ENCODE results near the gene FAM124A.

Gene FAM124A

DNA sequence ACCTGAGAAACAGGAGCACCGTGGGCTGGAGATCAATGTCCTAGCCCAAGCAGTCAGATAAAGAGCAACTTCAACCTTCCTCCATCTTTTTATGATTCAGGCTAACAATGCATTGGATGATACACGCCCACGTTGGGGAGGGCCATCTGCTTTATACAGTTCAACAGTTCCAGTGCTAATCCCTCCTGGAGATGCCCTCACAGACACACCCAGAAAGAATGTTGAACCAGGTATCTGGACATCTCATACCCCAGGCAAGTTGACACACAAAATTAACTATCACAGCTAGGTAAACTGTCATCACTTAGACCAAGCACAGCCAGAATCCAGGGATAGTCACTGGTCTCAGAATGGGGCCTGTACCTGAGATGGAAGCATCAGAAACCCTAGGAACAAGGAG, 96.7 kb downstream of the FAM124A start:
- TF ChIP-seq, protein P1, sequence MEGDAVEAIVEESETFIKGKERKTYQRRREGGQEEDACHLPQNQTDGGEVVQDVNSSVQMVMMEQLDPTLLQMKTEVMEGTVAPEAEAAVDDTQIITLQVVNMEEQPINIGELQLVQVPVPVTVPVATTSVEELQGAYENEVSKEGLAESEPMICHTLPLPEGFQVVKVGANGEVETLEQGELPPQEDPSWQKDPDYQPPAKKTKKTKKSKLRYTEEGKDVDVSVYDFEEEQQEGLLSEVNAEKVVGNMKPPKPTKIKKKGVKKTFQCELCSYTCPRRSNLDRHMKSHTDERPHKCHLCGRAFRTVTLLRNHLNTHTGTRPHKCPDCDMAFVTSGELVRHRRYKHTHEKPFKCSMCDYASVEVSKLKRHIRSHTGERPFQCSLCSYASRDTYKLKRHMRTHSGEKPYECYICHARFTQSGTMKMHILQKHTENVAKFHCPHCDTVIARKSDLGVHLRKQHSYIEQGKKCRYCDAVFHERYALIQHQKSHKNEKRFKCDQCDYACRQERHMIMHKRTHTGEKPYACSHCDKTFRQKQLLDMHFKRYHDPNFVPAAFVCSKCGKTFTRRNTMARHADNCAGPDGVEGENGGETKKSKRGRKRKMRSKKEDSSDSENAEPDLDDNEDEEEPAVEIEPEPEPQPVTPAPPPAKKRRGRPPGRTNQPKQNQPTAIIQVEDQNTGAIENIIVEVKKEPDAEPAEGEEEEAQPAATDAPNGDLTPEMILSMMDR (IDR thresholded peaks at IDR 0.05; ENCODE audit: low read depth, low read length), result no peak
- TF ChIP-seq, protein P2, sequence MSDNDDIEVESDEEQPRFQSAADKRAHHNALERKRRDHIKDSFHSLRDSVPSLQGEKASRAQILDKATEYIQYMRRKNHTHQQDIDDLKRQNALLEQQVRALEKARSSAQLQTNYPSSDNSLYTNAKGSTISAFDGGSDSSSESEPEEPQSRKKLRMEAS (IDR thresholded peaks at IDR 0.05; ENCODE audit: low read depth, low read length), result no peak
- no peak for TF ChIP-seq MYC (IDR thresholded peaks at IDR 0.05; ENCODE audit: low read depth, low read length)
- TF ChIP-seq POLR2A (IDR thresholded peaks at IDR 0.05; ENCODE audit: extremely low read depth, insufficient read length), result no peak
- DNase-seq (ENCODE audit: low read depth), result no peak
- no peak overlapping the region for H3K4me3 ChIP-seq (ENCODE audit: low read depth, low read length)

DNA sequence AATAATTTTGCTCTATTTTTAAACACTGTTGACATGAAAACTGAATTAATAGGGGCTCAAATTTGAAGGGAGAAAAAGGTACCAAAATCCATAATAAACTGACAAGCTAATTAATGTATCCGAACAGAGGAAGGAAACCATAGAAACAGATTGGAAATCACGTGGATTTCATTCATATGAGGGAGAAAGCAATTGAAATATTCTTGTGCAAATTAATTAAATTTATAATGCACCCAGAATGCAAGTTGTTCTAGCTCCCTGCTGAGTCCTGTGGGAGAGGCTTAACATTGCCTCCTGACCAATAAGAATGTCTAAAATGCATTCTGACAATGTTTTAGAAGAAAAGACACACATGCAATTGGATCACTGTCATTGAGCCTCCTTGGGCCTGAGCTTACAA, 99.6 kb downstream of the FAM124A start:
- no peak for TF ChIP-seq MYC (IDR thresholded peaks at IDR 0.05; ENCODE audit: low read depth, low read length)
- TF ChIP-seq, protein P1 (IDR thresholded peaks at IDR 0.05; ENCODE audit: low read depth, low read length), result no peak
- no peak for TF ChIP-seq POLR2A (IDR thresholded peaks at IDR 0.05; ENCODE audit: extremely low read depth, insufficient read length)
- TF ChIP-seq, protein P2 (IDR thresholded peaks at IDR 0.05; ENCODE audit: low read depth, low read length), result no peak
- no peak overlapping the region for H3K4me3 ChIP-seq (ENCODE audit: low read depth, low read length)
- DNase-seq (ENCODE audit: low read depth), result no peak

DNA sequence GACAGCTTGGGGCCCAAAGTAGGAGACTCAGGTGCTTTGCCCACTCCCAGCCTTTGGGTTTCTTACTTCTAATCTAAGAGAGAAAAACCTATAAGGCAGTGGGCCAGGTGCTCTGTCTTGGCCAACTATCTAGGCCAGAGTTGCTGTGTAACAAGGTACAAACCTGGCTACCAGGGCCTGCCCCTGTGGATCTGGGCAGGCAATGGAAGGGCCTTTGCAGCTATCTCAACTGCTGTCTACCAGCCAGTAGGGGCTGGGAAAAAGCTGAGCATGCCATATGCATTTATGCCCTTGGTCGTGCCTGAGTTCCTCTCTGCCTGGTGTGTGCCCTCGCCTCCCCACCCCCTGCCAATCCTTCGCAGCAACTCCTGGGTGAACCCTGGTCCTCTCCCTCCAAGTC, 100.6 kb downstream of the FAM124A start:
- no peak for TF ChIP-seq POLR2A (IDR thresholded peaks at IDR 0.05; ENCODE audit: extremely low read depth, insufficient read length)
- TF ChIP-seq MYC (IDR thresholded peaks at IDR 0.05; ENCODE audit: low read depth, low read length), result no peak
- TF ChIP-seq, protein P2 (IDR thresholded peaks at IDR 0.05; ENCODE audit: low read depth, low read length), result no peak
- TF ChIP-seq, protein P1 (IDR thresholded peaks at IDR 0.05; ENCODE audit: low read depth, low read length), result no peak
- no peak for DNase-seq (ENCODE audit: low read depth)
- H3K4me3 ChIP-seq (ENCODE audit: low read depth, low read length), result no peak overlapping the region

DNA sequence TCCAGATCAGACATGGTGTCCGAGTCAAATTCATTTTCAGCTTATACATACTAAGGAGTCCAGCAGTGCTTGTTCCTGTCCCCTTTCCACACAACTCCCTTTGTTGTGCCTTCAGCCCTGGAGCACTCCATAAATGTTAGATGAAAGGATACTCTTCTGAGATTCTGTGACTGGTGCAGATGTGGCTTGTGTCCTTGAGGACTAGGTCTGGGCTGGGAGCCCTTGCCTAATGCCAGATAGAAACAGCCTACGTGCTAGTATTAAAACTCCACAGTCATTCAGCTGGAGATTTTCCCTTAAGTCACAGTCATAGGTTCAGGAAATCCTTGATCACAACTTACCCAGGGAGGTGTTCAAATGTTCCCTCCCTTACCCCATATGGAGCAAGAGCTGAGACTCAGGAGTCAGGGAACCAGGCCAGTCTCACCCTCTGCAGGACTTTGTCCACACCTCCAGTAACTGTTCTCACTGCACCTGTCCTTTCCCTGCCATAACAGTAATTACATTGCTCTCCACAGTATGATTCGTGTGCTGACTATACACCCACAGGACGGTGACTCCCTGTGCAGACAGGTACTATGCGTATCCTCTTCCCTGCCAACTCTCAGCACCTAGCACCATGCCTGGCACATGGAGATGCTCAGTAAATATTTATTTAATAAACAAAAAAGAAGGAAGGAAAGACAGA, 101.8 kb downstream of the FAM124A start:
- no peak overlapping the region for H3K4me3 ChIP-seq (ENCODE audit: low read depth, low read length)
- TF ChIP-seq, protein P2 (IDR thresholded peaks at IDR 0.05; ENCODE audit: low read depth, low read length), result no peak
- TF ChIP-seq POLR2A (IDR thresholded peaks at IDR 0.05; ENCODE audit: extremely low read depth, insufficient read length), result no peak
- TF ChIP-seq, protein P1 (IDR thresholded peaks at IDR 0.05; ENCODE audit: low read depth, low read length), result no peak
- no peak for TF ChIP-seq MYC (IDR thresholded peaks at IDR 0.05; ENCODE audit: low read depth, low read length)
- no peak for DNase-seq (ENCODE audit: low read depth)

DNA sequence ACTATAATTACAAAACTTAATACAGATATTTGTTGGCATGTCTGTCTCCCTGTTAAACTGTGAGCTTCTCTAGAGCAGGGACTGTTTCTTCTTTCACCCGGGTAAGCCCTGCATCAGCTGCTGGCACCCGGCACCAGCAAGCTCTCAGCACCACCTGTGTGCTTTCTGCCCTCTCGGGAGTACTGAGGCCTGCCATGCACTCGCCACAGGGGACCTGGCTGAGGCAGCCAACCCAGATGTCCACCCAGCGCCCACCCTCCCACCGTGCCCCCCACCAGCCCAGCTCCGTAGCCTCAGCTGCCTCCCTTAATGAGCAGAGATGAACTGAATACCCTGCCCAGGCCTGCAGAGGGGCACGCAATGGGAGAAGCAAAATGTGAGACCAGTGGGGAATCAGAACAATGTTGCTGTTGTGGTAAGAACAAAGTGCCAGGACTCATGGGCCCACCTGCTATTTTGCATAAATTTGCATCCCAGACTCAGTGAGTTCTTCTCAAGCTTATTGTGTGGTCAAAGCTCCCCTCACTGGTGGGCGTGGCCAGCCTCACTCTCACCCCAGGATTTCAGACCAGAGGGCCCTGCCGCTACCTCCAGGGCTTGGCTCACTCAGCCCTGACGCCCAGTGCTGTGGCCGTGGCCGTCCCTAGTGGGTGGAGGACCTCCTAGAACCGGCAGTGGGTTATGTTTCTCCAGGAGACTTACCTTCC, 102.7 kb downstream of the FAM124A start:
- TF ChIP-seq POLR2A (IDR thresholded peaks at IDR 0.05; ENCODE audit: extremely low read depth, insufficient read length), result no peak
- TF ChIP-seq, protein P2 (IDR thresholded peaks at IDR 0.05; ENCODE audit: low read depth, low read length), result no peak
- TF ChIP-seq, protein P1 (IDR thresholded peaks at IDR 0.05; ENCODE audit: low read depth, low read length), result no peak
- TF ChIP-seq MYC (IDR thresholded peaks at IDR 0.05; ENCODE audit: low read depth, low read length), result no peak
- no peak for DNase-seq (ENCODE audit: low read depth)

More for the DNA sequence above, 102.7 kb downstream of the FAM124A start:
- no peak overlapping the region for H3K4me3 ChIP-seq (ENCODE audit: low read depth, low read length)
